Sigmoid colon (tissue), 7 donors: ENCODE data around the gene IRAG1. TPM values are rescaled to one million over a fixed set of nuclear protein-coding genes. Genes with fewer than 3 reads are reported as not detected.

Experiments
- DNase-seq: peaks from one replicate; pipeline ENCODE4 v3.0.0-alpha.2; 2019
- H3K27ac ChIP-seq, 4 donors: fragments of 200-600 bp; sonication (generic); one replicate each; pipeline ENCODE4 v1.5.1; 2016 to 2019; ENCODE audit warnings: mild to moderate bottlenecking in 1 of 4
- H3K27me3 ChIP-seq, 3 donors: fragments of 200-600 bp; sonication (generic); one replicate each; pipeline ENCODE4 v1.5.1; 2019; ENCODE audit warnings: mild to moderate bottlenecking in 1 of 3
- H3K36me3 ChIP-seq, 4 donors: fragments of 200-600 bp; sonication (generic); one replicate each; pipeline ENCODE4 v1.5.1; 2016 to 2019
- H3K4me1 ChIP-seq, 4 donors: fragments of 200-600 bp; sonication (generic); one replicate each; pipeline ENCODE4 v1.5.1; 2017 to 2019
- H3K4me3 ChIP-seq, 4 donors: fragments of 200-600 bp; sonication (generic); one replicate each; pipeline ENCODE4 v1.5.1; 2017 to 2019; ENCODE audit warnings: mild to moderate bottlenecking in 2 of 4, moderate library complexity in 1 of 4
- H3K9me3 ChIP-seq, 4 donors: fragments of 200-600 bp in 3 of 4; sonication (generic) in 3 of 4; one replicate each; pipeline versions ENCODE4 v1.5.1 to v1.6.1; 2013 to 2019
- CTCF ChIP-seq, 4 experiments: fragments of 450-650 bp in 3 of 4; fragments of 200-600 bp in 1 of 4; IDR thresholded peaks; one replicate each; pipeline ENCODE4 v1.5.1; 2016 to 2019; ENCODE audit warnings: antibody characterized with exemption in 4 of 4, mild to moderate bottlenecking in 3 of 4, moderate library complexity in 2 of 4
- EP300 ChIP-seq, 4 donors: sonication (generic); formaldehyde crosslinking; IDR thresholded peaks; one replicate each; pipeline ENCODE4 v1.6.1; 2017; ENCODE audit warnings: antibody characterized with exemption in 4 of 4
- POLR2A ChIP-seq, 2 donors: fragments of 450-650 bp; IDR thresholded peaks; one replicate each; pipeline ENCODE4 v1.6.1; 2016; ENCODE audit warnings: antibody characterized with exemption in 2 of 2, mild to moderate bottlenecking in 2 of 2, moderate library complexity in 2 of 2
- POLR2AphosphoS5 ChIP-seq, 4 donors: sonication (generic); formaldehyde crosslinking; IDR thresholded peaks; one replicate each; pipeline ENCODE4 v1.6.1; 2017; ENCODE audit warnings: antibody characterized with exemption in 4 of 4
- WGBS, 2 donors: extraction: QIAGEN DNeasy Blood & Tissue Kit; methylation state at CpG; one replicate each; pipeline ENCODE4 v1.1.7; 2013; 5-methylcytosine and 5-hydroxymethylcytosine counted together
- intact Hi-C: fragments of 100-400 bp; cut with DNase I; formaldehyde crosslinking; loops from one replicate; pipeline ENCODE4 v1.15.1; 2023
- polyA plus RNA-seq, 3 donors: library from polyadenylated mRNA; stranded (reverse); fragments of 200-250 nt; gene quantifications; one replicate each; pipeline ENCODE4 v1.2.3, GENCODE V29; 2013
- small RNA-seq, 3 donors: library from RNA; depleted of rRNA; stranded (forward); fragments of <200 nt; gene quantifications; one replicate each; pipeline ENCODE3, GENCODE V24; 2016
- total RNA-seq, 4 donors: library from RNA; depleted of rRNA; stranded (reverse); fragments of >200 nt; gene quantifications; one replicate each; pipeline ENCODE4 v1.1.0, GENCODE V29; 2016
- donor health status: healthy with polysubstance abuse.
- donor health status: Bipolar disorder and iron deficiency.
- donor health status: healthy.

Gene IRAG1
- total and polyA plus RNA-seq, 7 donors = 1.8 to 153 (median 96.1) TPM

GRCh38 chr11:10648871-10649270 is 44.7 kb downstream of the IRAG1 start:
- Histone ChIP-seq H3K9me3 (no peaks in the 10 kb centered on the region), H3K27ac (peak overlapping the region; percentile 8 to 70 (median 64)), H3K4me1 (peaks cover 0 to 98% (median 79%) of the 10 kb centered on the region in 4 donors), H3K27me3 (no peaks in the 10 kb centered on the region), H3K4me3 (no peak overlapping the region), H3K36me3 (peaks cover 0 to 39% (median 11%) of the 10 kb centered on the region in 4 donors)
- 84 to 85% methylated on average over 7 of the region's 7 CpGs for WGBS, 2 donors
- peak; percentile 50 for DNase-seq
- intact Hi-C loops = loop anchor here (5.0 kb wide), 1 partner anchor 63 kb away; no protein-coding TSS in a partner anchor
- TF ChIP-seq POLR2AphosphoS5 (IDR thresholded peaks at IDR 0.05) (no peak), POLR2A (IDR thresholded peaks at IDR 0.05) (no peak), CTCF (IDR thresholded peaks at IDR 0.05) (no peak), EP300 (IDR thresholded peaks at IDR 0.05) (no peak)

GRCh38 chr11:10646681-10647355 is 46.7 kb downstream of the IRAG1 start:
- Histone ChIP-seq H3K27ac (peak overlapping the region; percentile 41 to 70 (median 64)), H3K36me3 (peaks cover 0 to 38% (median 11%) of the 10 kb centered on the region in 4 donors), H3K4me3 (no peak overlapping the region), H3K4me1 (peaks cover 0 to 95% (median 68%) of the 10 kb centered on the region in 4 donors), H3K27me3 (no peaks in the 10 kb centered on the region), H3K9me3 (no peaks in the 10 kb centered on the region)
- no peak for TF ChIP-seq POLR2AphosphoS5 (IDR thresholded peaks at IDR 0.05)
- no peak for TF ChIP-seq EP300 (IDR thresholded peaks at IDR 0.05)
- TF ChIP-seq POLR2A (IDR thresholded peaks at IDR 0.05) = no peak
- no peak for TF ChIP-seq CTCF (IDR thresholded peaks at IDR 0.05)
- 84 to 88% methylated on average over 8 of the region's 8 CpGs for WGBS, 2 donors
- intact Hi-C loops = loop anchor here (5.0 kb wide), 1 partner anchor 65 kb away; no protein-coding TSS in a partner anchor
- peak; percentile 49 for DNase-seq

GRCh38 chr11:10646005-10646404 is 47.5 kb downstream of the IRAG1 start:
- Histone ChIP-seq H3K9me3 (no peaks in the 10 kb centered on the region), H3K36me3 (peaks cover 0 to 31% (median 11%) of the 10 kb centered on the region in 4 donors), H3K27me3 (no peaks in the 10 kb centered on the region), H3K4me1 (peaks cover 0 to 95% (median 66%) of the 10 kb centered on the region in 4 donors), H3K4me3 (no peak overlapping the region), H3K27ac (peak overlapping the region; percentile 41 to 70 (median 64))
- intact Hi-C loops = loop anchor here (5.0 kb wide), 1 partner anchor 66 kb away; no protein-coding TSS in a partner anchor
- TF ChIP-seq POLR2AphosphoS5 (IDR thresholded peaks at IDR 0.05) = peak in 1 of 4 donors; percentile 11
- TF ChIP-seq POLR2A (IDR thresholded peaks at IDR 0.05) = no peak
- no peak for DNase-seq

GRCh38 chr11:10645212-10645795 is 48.3 kb downstream of the IRAG1 start:
- no peak overlapping the region for H3K4me3 ChIP-seq
- no peaks in the 10 kb centered on the region for H3K9me3 ChIP-seq
- TF ChIP-seq POLR2AphosphoS5 (IDR thresholded peaks at IDR 0.05) = no peak
- DNase-seq = peak; percentile 3
- WGBS, 2 donors = 87 to 92% methylated on average over 6 of the region's 6 CpGs
- intact Hi-C loops = loop anchor here (5.0 kb wide), 1 partner anchor 67 kb away; no protein-coding TSS in a partner anchor
- no peaks in the 10 kb centered on the region for H3K27me3 ChIP-seq
- peaks cover 0 to 95% (median 67%) of the 10 kb centered on the region in 4 donors for H3K4me1 ChIP-seq
- H3K27ac ChIP-seq = peak overlapping the region in 3 of 4 donors; percentile 63 to 70 (median 64)
- peaks cover 0 to 31% (median 11%) of the 10 kb centered on the region in 4 donors for H3K36me3 ChIP-seq

Small RNAs within 50 kb of the gene (small RNA-seq; reads per million reads assigned to genes)
- 0 reads per million in 3 donors for gene RF00019

Other genes with a start within 250 kb of the IRAG1 start
- 1 to 10 TPM; 4.3 to 6.4 (median 4.8) TPM for gene AMPD3, start 238.5 kb downstream of the IRAG1 start, total RNA-seq
- 1 to 10 TPM; 4.2 to 8.1 (median 5.1) TPM for gene AMPD3, start 238.5 kb downstream of the IRAG1 start, polyA plus RNA-seq
- gene RNF141, start 152.6 kb downstream of the IRAG1 start, total RNA-seq = 10 to 100 TPM; 19.7 to 30.3 (median 26.5) TPM
- 10 to 100 TPM; 13.1 to 22.8 (median 21.3) TPM for gene RNF141, start 152.6 kb downstream of the IRAG1 start, polyA plus RNA-seq
- 100 to 1,000 TPM in 3 of 4 donors, 10 to 100 TPM in 1; 41.5 to 158 (median 133) TPM for gene LYVE1, start 125.1 kb downstream of the IRAG1 start, total RNA-seq
- 10 to 100 TPM; 21.3 to 29.4 (median 22.7) TPM for gene LYVE1, start 125.1 kb downstream of the IRAG1 start, polyA plus RNA-seq
- gene CTR9, start 57.5 kb upstream of the IRAG1 start, total RNA-seq = 10 to 100 TPM; 11.6 to 18.4 (median 15.7) TPM
- gene CTR9, start 57.5 kb upstream of the IRAG1 start, polyA plus RNA-seq = 10 to 100 TPM; 15.3 to 18.4 (median 15.6) TPM
- gene EIF4G2, start 115.2 kb upstream of the IRAG1 start, total RNA-seq = 100 to 1,000 TPM; 425 to 581 (median 497) TPM
- 100 to 1,000 TPM; 301 to 409 (median 326) TPM for gene EIF4G2, start 115.2 kb upstream of the IRAG1 start, polyA plus RNA-seq
- 10 to 100 TPM; 34.9 to 51.7 (median 42.6) TPM for gene ZBED5, start 164.3 kb upstream of the IRAG1 start, total RNA-seq
- gene ZBED5, start 164.3 kb upstream of the IRAG1 start, polyA plus RNA-seq = 10 to 100 TPM in 2 of 3 donors, 1 to 10 TPM in 1; 9.0 to 23.0 (median 10.2) TPM